Activated CD4-positive, alpha-beta T cell treated with anti-CD3 and anti-CD28 coated beads, Interleukin-2, amount 50 U/mL, for 16 hours (primary cell): ENCODE results near the gene ZPBP2.

Experiments used
- DNase-seq: peaks from one replicate; pipeline ENCODE4 v3.0.0-alpha.2; 2020

Gene ZPBP2

GRCh38 chr17:39913989-39914388 is 46.0 kb downstream of the ZPBP2 start:
- DNase-seq, result no peak

GRCh38 chr17:39915559-39915958 is 47.6 kb downstream of the ZPBP2 start:
- no peak for DNase-seq

- DNase-seq, result no peak
Observed at GRCh38 chr17:39916918-39917317, 48.9 kb downstream of the ZPBP2 start.

- DNase-seq, result no peak
Observed at GRCh38 chr17:39919087-39919683, 51.2 kb downstream of the ZPBP2 start.

- peak; percentile 60 for DNase-seq
Observed at GRCh38 chr17:39920218-39921210, 52.5 kb downstream of the ZPBP2 start.

- no peak for DNase-seq
Observed at GRCh38 chr17:39921323-39921722, 53.3 kb downstream of the ZPBP2 start.

GRCh38 chr17:39922006-39922405 is 54.0 kb downstream of the ZPBP2 start:
- DNase-seq, result no peak

- no peak for DNase-seq
Observed at GRCh38 chr17:39923230-39923629, 55.2 kb downstream of the ZPBP2 start.

GRCh38 chr17:39923836-39924690 is 56.1 kb downstream of the ZPBP2 start:
- no peak for DNase-seq

GRCh38 chr17:39924691-39925055 is 56.7 kb downstream of the ZPBP2 start:
- DNase-seq, result no peak

GRCh38 chr17:39925282-39926134 is 57.5 kb downstream of the ZPBP2 start:
- DNase-seq, result no peak

- no peak for DNase-seq
Observed at GRCh38 chr17:39926135-39926587, 58.2 kb downstream of the ZPBP2 start.

GRCh38 chr17:39926588-39927100 is 58.6 kb downstream of the ZPBP2 start:
- DNase-seq, result peak; percentile 75
